ENCODE results near the gene GRIA4. TPM values are rescaled to one million over a fixed set of nuclear protein-coding genes. Genes with fewer than 3 reads are reported as not detected.
"Not testable (repeated sequence)": the region's sequence is repeated elsewhere in the genome, so short reads cannot be mapped to it uniquely, and the experiment has no call there.

Gene GRIA4
- polyA plus RNA-seq, 1 donor = 7.3 TPM

DNA sequence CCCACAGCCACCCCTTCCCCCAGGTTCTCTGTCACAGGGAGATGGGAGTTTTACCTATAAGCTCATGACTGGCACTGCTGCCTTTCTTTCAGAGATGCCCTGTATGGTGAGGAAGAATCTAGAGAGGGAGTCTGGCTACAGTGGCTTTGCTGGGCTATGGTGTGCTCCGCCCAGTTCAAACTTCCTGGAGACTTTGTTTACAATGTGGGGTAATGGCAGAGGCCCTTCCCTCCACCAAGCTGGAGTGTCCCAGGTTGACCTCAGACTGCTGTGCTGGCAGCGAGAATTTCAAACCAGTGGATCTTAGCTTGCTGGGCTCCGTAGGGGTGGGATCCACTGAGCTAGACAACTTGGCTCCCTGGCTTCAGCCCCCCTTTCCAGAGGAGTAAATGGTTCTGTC lies 268.6 kb downstream of the GRIA4 start:
- H3K27ac ChIP-seq (ENCODE audit: low read length) = no peak overlapping the region
- H3K4me3 ChIP-seq (ENCODE audit: low read length) = no peak overlapping the region
- no peaks in the 10 kb centered on the region for H3K9me3 ChIP-seq (ENCODE audit: control insufficient read depth, low read depth, low read length)
- no peaks in the 10 kb centered on the region for H3K4me1 ChIP-seq (ENCODE audit: control insufficient read depth, insufficient read depth, low read length)
- DNase-seq = no peak
- WGBS (ENCODE audit: insufficient coverage, low lambda C conversion rate) = no CpG with 5 or more reads among the region's 3 CpGs
- no peaks in the 10 kb centered on the region for H3K27me3 ChIP-seq (ENCODE audit: control insufficient read depth, insufficient read depth, low read length)
- H3K36me3 ChIP-seq (ENCODE audit: control insufficient read depth, insufficient read depth, low read length) = no peaks in the 10 kb centered on the region

DNA sequence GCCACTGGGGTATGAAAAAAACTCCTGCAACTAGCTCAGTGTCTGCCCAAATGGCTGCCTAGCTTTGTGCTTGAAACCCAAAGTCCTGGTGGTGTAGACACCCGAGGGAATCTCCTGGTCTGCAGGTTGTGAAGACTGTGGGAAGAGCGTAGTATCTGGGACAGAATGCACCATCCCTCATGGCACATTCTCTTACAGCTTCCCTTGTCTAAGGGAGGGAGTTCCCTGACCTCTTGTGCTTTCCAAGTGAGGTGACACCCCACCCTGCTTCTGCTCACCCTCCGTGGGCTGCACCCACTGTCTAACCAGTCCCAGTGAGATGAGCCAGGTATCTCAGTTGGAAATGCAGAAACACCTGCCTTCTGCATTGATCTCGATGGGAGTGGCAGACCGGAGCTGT lies 269.1 kb downstream of the GRIA4 start:
- not testable (repeated sequence) for H3K4me1 ChIP-seq (ENCODE audit: control insufficient read depth, insufficient read depth, low read length); H3K27me3 ChIP-seq (ENCODE audit: control insufficient read depth, insufficient read depth, low read length); DNase-seq; H3K27ac ChIP-seq (ENCODE audit: low read length); H3K4me3 ChIP-seq (ENCODE audit: low read length); H3K36me3 ChIP-seq (ENCODE audit: control insufficient read depth, insufficient read depth, low read length); H3K9me3 ChIP-seq (ENCODE audit: control insufficient read depth, low read depth, low read length)
- WGBS (ENCODE audit: insufficient coverage, low lambda C conversion rate) = no CpG with 5 or more reads among the region's 5 CpGs

DNA sequence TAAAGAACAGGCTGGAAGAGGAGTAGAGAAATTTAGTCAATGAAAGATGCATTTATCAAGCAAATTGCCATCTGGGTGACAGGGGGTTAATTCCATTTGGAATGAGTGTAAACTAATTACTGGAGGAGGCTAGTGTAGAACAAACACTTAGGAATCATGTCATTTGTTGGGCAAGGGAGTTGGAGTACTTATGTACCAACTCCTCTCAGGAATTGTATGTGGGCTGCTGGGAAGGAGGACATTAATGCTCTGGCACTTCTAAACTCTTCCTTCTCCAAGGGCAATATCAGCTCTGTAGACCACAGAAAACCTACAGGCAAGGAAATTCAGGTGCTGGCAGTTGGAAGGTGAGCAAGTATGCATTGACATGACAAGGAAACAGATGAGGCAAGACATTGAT lies 271.2 kb downstream of the GRIA4 start:
- Histone ChIP-seq H3K4me1 (ENCODE audit: control insufficient read depth, insufficient read depth, low read length) (no peaks in the 10 kb centered on the region), H3K27me3 (ENCODE audit: control insufficient read depth, insufficient read depth, low read length) (no peaks in the 10 kb centered on the region), H3K36me3 (ENCODE audit: control insufficient read depth, insufficient read depth, low read length) (no peaks in the 10 kb centered on the region), H3K27ac (ENCODE audit: low read length) (no peak overlapping the region), H3K9me3 (ENCODE audit: control insufficient read depth, low read depth, low read length) (no peaks in the 10 kb centered on the region), H3K4me3 (ENCODE audit: low read length) (no peak overlapping the region)
- no peak for DNase-seq

DNA sequence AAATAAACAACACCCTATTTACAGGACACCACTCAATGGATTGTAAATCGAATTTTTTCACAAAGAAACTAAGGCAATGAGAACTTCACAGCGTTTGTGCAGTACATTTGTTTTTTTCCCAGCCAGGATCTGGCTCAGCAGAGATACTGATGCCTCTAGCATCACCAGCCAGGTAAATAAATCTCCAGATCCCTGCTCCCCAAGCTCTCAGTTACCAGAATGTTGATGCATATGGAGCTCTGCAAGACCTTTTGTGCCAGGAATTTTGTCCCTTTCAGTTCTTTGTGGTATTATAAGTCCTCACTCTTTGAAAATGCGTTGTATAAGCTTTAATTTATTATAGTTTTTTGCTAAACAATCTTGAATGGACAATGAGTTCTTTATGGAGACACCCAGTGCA lies 274.6 kb downstream of the GRIA4 start:
- H3K4me3 ChIP-seq (ENCODE audit: low read length) = no peak overlapping the region
- H3K4me1 ChIP-seq (ENCODE audit: control insufficient read depth, insufficient read depth, low read length) = no peaks in the 10 kb centered on the region
- WGBS (ENCODE audit: insufficient coverage, low lambda C conversion rate) = 80% methylated on average over 1 of the region's 3 CpGs
- no peaks in the 10 kb centered on the region for H3K9me3 ChIP-seq (ENCODE audit: control insufficient read depth, low read depth, low read length)
- H3K27me3 ChIP-seq (ENCODE audit: control insufficient read depth, insufficient read depth, low read length) = no peaks in the 10 kb centered on the region
- no peaks in the 10 kb centered on the region for H3K36me3 ChIP-seq (ENCODE audit: control insufficient read depth, insufficient read depth, low read length)
- no peak overlapping the region for H3K27ac ChIP-seq (ENCODE audit: low read length)
- no peak for DNase-seq

DNA sequence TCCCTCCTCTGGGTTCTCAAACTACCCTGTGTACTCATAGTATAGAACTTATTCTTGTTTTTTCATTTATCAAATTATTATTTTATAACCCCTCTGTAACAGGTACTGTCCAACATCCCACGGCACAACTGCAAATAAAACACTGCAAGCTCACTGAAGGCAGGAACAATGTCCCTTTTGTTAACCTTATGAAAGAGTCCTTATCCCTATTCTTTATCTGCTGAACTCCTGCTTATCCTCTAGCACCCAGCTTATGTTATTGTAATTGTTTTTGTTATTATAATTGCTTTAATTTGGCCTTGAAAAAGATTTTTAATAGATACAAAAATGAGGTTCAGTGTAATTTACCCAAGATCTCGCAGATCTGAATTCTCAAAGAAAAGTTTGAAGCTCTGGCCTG lies 281.8 kb downstream of the GRIA4 start:
- H3K27me3 ChIP-seq (ENCODE audit: control insufficient read depth, insufficient read depth, low read length) = no peaks in the 10 kb centered on the region
- no peak for DNase-seq
- WGBS (ENCODE audit: insufficient coverage, low lambda C conversion rate) = no CpG with 5 or more reads among the region's 2 CpGs
- H3K27ac ChIP-seq (ENCODE audit: low read length) = no peak overlapping the region
- H3K4me3 ChIP-seq (ENCODE audit: low read length) = no peak overlapping the region
- H3K4me1 ChIP-seq (ENCODE audit: control insufficient read depth, insufficient read depth, low read length) = no peaks in the 10 kb centered on the region
- H3K36me3 ChIP-seq (ENCODE audit: control insufficient read depth, insufficient read depth, low read length) = no peaks in the 10 kb centered on the region
- peaks cover 2% of the 10 kb centered on the region for H3K9me3 ChIP-seq (ENCODE audit: control insufficient read depth, low read depth, low read length)

DNA sequence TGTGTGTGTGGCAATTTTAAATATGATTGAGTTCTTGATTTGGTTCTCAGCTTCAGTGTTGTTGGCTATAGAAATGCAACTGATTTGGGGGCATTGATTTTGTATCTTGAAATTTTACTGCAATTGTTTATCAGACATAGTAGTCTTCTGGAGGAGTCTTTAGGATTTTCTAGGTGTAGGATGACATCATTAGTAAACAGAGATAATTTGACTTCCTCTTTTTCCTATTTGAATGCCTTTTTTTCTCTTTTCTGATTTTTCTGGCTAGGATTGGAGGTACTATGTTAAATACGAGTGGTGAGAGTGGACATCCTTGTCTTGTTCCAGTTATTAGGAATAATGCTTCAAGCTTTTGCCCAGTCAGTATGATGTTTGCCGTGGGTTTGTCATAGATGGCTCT lies 287.3 kb downstream of the GRIA4 start:
- 100% methylated on average over 1 of the region's 2 CpGs for WGBS (ENCODE audit: insufficient coverage, low lambda C conversion rate)

DNA sequence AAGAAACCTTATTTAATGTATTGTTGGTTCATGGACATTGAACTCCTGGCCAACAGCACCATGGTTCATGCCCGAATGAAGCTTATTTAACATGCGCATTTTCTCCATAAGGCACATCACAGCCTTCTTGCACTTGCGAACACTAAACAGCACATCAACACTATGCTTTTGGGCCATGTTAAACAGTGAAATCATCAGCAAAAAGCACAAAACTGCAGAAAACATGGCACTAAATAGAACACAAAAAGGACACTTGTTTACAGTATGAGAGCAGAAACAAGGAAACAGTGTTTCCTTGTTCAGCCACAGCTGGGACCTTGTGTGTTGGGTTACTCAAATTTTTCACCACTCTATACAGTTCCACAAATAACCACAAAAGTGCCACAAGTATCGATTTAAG lies 289.9 kb downstream of the GRIA4 start:
- no peak overlapping the region for H3K4me3 ChIP-seq (ENCODE audit: low read length)
- H3K9me3 ChIP-seq (ENCODE audit: control insufficient read depth, low read depth, low read length) = peaks cover 2% of the 10 kb centered on the region
- H3K36me3 ChIP-seq (ENCODE audit: control insufficient read depth, insufficient read depth, low read length) = no peaks in the 10 kb centered on the region
- H3K27ac ChIP-seq (ENCODE audit: low read length) = no peak overlapping the region
- WGBS (ENCODE audit: insufficient coverage, low lambda C conversion rate) = 100% methylated on average over 1 of the region's 4 CpGs
- no peak for DNase-seq
- no peaks in the 10 kb centered on the region for H3K4me1 ChIP-seq (ENCODE audit: control insufficient read depth, insufficient read depth, low read length)
- H3K27me3 ChIP-seq (ENCODE audit: control insufficient read depth, insufficient read depth, low read length) = no peaks in the 10 kb centered on the region

More for the DNA sequence above, 287.3 kb downstream of the GRIA4 start:
- Histone ChIP-seq H3K4me1 (ENCODE audit: control insufficient read depth, insufficient read depth, low read length) (no peaks in the 10 kb centered on the region), H3K27ac (ENCODE audit: low read length) (no peak overlapping the region), H3K9me3 (ENCODE audit: control insufficient read depth, low read depth, low read length) (peaks cover 2% of the 10 kb centered on the region), H3K27me3 (ENCODE audit: control insufficient read depth, insufficient read depth, low read length) (no peaks in the 10 kb centered on the region), H3K4me3 (ENCODE audit: low read length) (no peak overlapping the region), H3K36me3 (ENCODE audit: control insufficient read depth, insufficient read depth, low read length) (no peaks in the 10 kb centered on the region)
- DNase-seq = no peak

DNA sequence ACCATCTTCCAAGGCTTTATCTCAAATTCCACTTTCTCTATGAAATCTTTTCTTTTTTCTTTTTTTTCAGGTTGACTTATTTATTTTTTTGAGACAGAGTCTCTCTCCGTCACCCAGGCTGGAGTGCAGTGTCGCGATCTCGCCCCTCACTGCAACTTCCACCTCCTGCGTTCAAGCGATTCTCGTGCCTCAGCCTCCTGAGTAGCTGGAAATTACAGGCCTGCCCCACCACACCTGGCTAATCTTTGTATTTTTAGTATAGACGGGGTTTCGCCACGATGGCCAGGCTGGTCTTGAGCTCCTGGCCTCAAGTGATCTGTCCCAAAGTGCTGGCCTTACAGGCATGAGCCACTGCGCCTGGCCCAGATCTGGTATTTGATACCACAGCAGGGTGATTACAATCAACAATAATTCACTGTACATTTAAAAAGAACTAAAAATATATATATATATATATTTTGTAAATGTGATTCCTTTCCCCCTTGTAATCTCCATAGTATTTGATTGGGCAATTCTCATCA lies 290.7 kb downstream of the GRIA4 start:
- DNase-seq = no peak
- Histone ChIP-seq H3K27me3 (ENCODE audit: control insufficient read depth, insufficient read depth, low read length) (no peaks in the 10 kb centered on the region), H3K4me3 (ENCODE audit: low read length) (no peak overlapping the region), H3K9me3 (ENCODE audit: control insufficient read depth, low read depth, low read length) (no peaks in the 10 kb centered on the region), H3K36me3 (ENCODE audit: control insufficient read depth, insufficient read depth, low read length) (no peaks in the 10 kb centered on the region), H3K27ac (ENCODE audit: low read length) (no peak overlapping the region), H3K4me1 (ENCODE audit: control insufficient read depth, insufficient read depth, low read length) (no peaks in the 10 kb centered on the region)
- 88% methylated on average over 1 of the region's 11 CpGs for WGBS (ENCODE audit: insufficient coverage, low lambda C conversion rate)

DNA sequence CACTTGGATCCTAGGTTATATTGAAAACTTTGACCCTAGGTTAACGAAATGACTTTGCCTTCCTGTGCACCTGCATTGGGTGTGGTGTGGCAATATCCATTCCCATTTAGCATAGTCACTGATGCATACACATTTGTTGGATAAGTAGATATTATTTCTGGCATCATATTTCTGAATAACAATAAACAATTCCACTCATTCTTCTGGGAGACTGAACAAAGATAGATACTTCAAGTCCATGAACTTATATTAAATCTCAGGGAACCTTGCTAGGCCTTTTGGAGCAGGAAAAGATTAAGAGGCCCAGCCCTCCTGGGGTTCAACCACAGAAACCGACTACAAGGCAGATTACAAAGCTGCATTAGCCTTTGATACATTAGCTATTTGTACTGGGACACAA lies 293.2 kb downstream of the GRIA4 start:
- H3K27ac ChIP-seq (ENCODE audit: low read length) = no peak overlapping the region
- no peak overlapping the region for H3K4me3 ChIP-seq (ENCODE audit: low read length)
- H3K4me1 ChIP-seq (ENCODE audit: control insufficient read depth, insufficient read depth, low read length) = no peaks in the 10 kb centered on the region
- H3K36me3 ChIP-seq (ENCODE audit: control insufficient read depth, insufficient read depth, low read length) = no peaks in the 10 kb centered on the region
- no peaks in the 10 kb centered on the region for H3K9me3 ChIP-seq (ENCODE audit: control insufficient read depth, low read depth, low read length)
- no CpG with 5 or more reads among the region's 2 CpGs for WGBS (ENCODE audit: insufficient coverage, low lambda C conversion rate)
- DNase-seq = no peak
- H3K27me3 ChIP-seq (ENCODE audit: control insufficient read depth, insufficient read depth, low read length) = no peaks in the 10 kb centered on the region

DNA sequence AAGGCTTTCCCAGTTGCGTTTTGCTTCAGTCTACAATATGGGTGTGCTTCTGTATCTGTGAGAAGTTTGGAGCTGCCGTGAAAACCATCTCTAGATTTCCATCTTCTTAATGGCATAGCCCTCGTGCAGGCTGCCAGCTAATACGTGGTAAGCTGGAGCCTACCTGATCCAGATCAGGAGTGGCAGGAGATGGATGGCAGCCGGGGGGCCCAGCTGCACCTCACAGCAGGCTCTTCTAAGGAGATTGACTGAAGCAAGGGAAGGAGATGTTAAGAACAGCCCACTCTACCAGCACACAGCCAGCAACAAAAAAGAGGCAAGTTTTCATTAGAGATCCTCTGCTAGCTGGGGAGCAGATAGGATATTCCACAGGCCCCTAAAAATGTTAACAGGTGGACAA lies 296.6 kb downstream of the GRIA4 start:
- no CpG with 5 or more reads among the region's 5 CpGs for WGBS (ENCODE audit: insufficient coverage, low lambda C conversion rate)
- H3K9me3 ChIP-seq (ENCODE audit: control insufficient read depth, low read depth, low read length) = no peaks in the 10 kb centered on the region

DNA sequence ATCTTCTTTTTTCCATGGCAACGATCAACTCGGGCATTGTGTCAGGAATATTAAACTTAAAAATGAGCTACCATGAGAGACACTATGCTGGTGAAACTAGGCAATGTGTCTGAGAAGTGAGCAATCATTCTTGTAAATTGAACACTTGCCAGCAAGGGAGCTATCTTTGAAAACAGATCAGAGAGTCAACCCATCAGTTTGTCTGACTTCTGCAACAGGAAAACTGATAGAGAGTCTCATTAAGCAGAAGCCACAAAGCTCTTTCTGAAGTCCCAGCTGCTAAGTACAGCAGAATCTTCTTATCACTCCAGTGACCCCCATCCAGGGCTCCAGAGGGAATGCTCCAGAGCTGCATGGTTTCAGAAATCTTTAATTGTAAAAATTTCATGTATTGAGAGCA lies 297.4 kb downstream of the GRIA4 start:
- 60% methylated on average over 1 of the region's 2 CpGs for WGBS (ENCODE audit: insufficient coverage, low lambda C conversion rate)
- Histone ChIP-seq H3K36me3 (ENCODE audit: control insufficient read depth, insufficient read depth, low read length) (no peaks in the 10 kb centered on the region), H3K27ac (ENCODE audit: low read length) (no peak overlapping the region), H3K27me3 (ENCODE audit: control insufficient read depth, insufficient read depth, low read length) (no peaks in the 10 kb centered on the region), H3K9me3 (ENCODE audit: control insufficient read depth, low read depth, low read length) (no peaks in the 10 kb centered on the region), H3K4me1 (ENCODE audit: control insufficient read depth, insufficient read depth, low read length) (no peaks in the 10 kb centered on the region), H3K4me3 (ENCODE audit: low read length) (no peak overlapping the region)
- no peak for DNase-seq

More for the DNA sequence above, 296.6 kb downstream of the GRIA4 start:
- DNase-seq = no peak
- Histone ChIP-seq H3K4me1 (ENCODE audit: control insufficient read depth, insufficient read depth, low read length) (no peaks in the 10 kb centered on the region), H3K4me3 (ENCODE audit: low read length) (no peak overlapping the region), H3K27me3 (ENCODE audit: control insufficient read depth, insufficient read depth, low read length) (no peaks in the 10 kb centered on the region), H3K27ac (ENCODE audit: low read length) (no peak overlapping the region), H3K36me3 (ENCODE audit: control insufficient read depth, insufficient read depth, low read length) (no peaks in the 10 kb centered on the region)

All from large intestine (tissue), 3 donors.